GM10266 (cell line): ENCODE data around the gene RAB30.

ENCODE experiments used
- DNase-seq: peaks from one replicate; pipeline ENCODE4 v3.0.0; 2012; ENCODE audit errors: extremely low spot score
- CTCF ChIP-seq: IDR thresholded peaks from 2 replicates; pipeline ENCODE4 v1.5.1; 2012; ENCODE audit warnings: mild to moderate bottlenecking, low read depth; ENCODE audit not compliant: control insufficient read depth, insufficient read depth; ENCODE audit errors: missing control alignments

Gene RAB30

GRCh38 chr11:83115026-83115425 is 43.3 kb upstream of the RAB30 start:
- no peak for DNase-seq
- TF ChIP-seq CTCF, result no peak

GRCh38 chr11:83112886-83113285 is 41.2 kb upstream of the RAB30 start:
- TF ChIP-seq CTCF, result no peak
- DNase-seq, result no peak

- TF ChIP-seq CTCF, result no peak
- DNase-seq, result no peak
Measured at GRCh38 chr11:83105168-83105567, 33.5 kb upstream of the RAB30 start.

GRCh38 chr11:83102834-83103233 is 31.1 kb upstream of the RAB30 start:
- no peak for DNase-seq
- TF ChIP-seq CTCF, result no peak

- DNase-seq, result no peak
- no peak for TF ChIP-seq CTCF
Measured at GRCh38 chr11:83097429-83098075, 25.9 kb upstream of the RAB30 start.

GRCh38 chr11:83093634-83094033 is 21.9 kb upstream of the RAB30 start:
- no peak for TF ChIP-seq CTCF
- no peak for DNase-seq

GRCh38 chr11:83092488-83093384 is 21.0 kb upstream of the RAB30 start:
- no peak for TF ChIP-seq CTCF
- no peak for DNase-seq
